ENCODE data around the gene TEDC1. TPM values are rescaled to one million over a fixed set of nuclear protein-coding genes. Genes with fewer than 3 reads are reported as not detected.
A peak's percentile ranks its signal among the peaks of the same experiment; 100 is the strongest.

The TEDC1 gene
- total RNA-seq, 1 donor from 2014 or later: 4.0 TPM

- no peak for TF ChIP-seq CTCF (IDR thresholded peaks at IDR 0.05; ENCODE audit: borderline replicate concordance)
- Histone ChIP-seq H3K27me3 (ENCODE audit: low read depth) (no peaks in the 10 kb centered on the region), H3K4me3 (peak overlapping the region; percentile 92), H3K4me1 (peaks cover 91% of the 10 kb centered on the region), H3K27ac (replicated peaks) (peak overlapping the region; percentile 100), H3K9me3 (replicated peaks) (no peaks in the 10 kb centered on the region), H3K36me3 (peaks cover 18% of the 10 kb centered on the region)
- intact Hi-C loops (cut with micrococcal nuclease): no loop called here
- DNase-seq: peak; percentile 30
Measured at GRCh38 chr14:105476831-105477659, 14.0 kb upstream of the TEDC1 start.

- peak; percentile 22 for DNase-seq
- intact Hi-C loops (cut with micrococcal nuclease): no loop called here
- Histone ChIP-seq H3K27ac (replicated peaks) (peak overlapping the region; percentile 100), H3K9me3 (replicated peaks) (no peaks in the 10 kb centered on the region), H3K27me3 (ENCODE audit: low read depth) (no peaks in the 10 kb centered on the region), H3K36me3 (peaks cover 18% of the 10 kb centered on the region), H3K4me3 (peak overlapping the region; percentile 92), H3K4me1 (peaks cover 91% of the 10 kb centered on the region)
- TF ChIP-seq CTCF (IDR thresholded peaks at IDR 0.05; ENCODE audit: borderline replicate concordance): no peak
Measured at GRCh38 chr14:105477660-105478397, 13.2 kb upstream of the TEDC1 start.

GRCh38 chr14:105478398-105479251 lies 12.4 kb upstream of the TEDC1 start:
- Histone ChIP-seq H3K9me3 (replicated peaks) (no peaks in the 10 kb centered on the region), H3K27ac (replicated peaks) (peak overlapping the region; percentile 100), H3K4me3 (peak overlapping the region; percentile 9), H3K27me3 (ENCODE audit: low read depth) (no peaks in the 10 kb centered on the region), H3K36me3 (peaks cover 18% of the 10 kb centered on the region), H3K4me1 (peaks cover 91% of the 10 kb centered on the region)
- TF ChIP-seq CTCF (IDR thresholded peaks at IDR 0.05; ENCODE audit: borderline replicate concordance): no peak
- intact Hi-C loops (cut with micrococcal nuclease): no loop called here
- no peak for DNase-seq

GRCh38 chr14:105479431-105480158 lies 11.5 kb upstream of the TEDC1 start:
- no peaks in the 10 kb centered on the region for H3K9me3 ChIP-seq (replicated peaks)
- H3K36me3 ChIP-seq: peaks cover 18% of the 10 kb centered on the region
- no peak for DNase-seq
- intact Hi-C loops (cut with micrococcal nuclease): no loop called here
- no peak overlapping the region for H3K4me3 ChIP-seq
- no peak for TF ChIP-seq CTCF (IDR thresholded peaks at IDR 0.05; ENCODE audit: borderline replicate concordance)
- H3K27ac ChIP-seq (replicated peaks): peak overlapping the region; percentile 100
- H3K27me3 ChIP-seq (ENCODE audit: low read depth): no peaks in the 10 kb centered on the region
- peaks cover 97% of the 10 kb centered on the region for H3K4me1 ChIP-seq

All from left ventricle myocardium inferior (tissue), 1 donor.